OCI-LY3 (cell line): ENCODE results near the gene ZNF599.

Experiments
- EZH2phosphoT487 ChIP-seq: fragments of 200-600 bp; shearing (Covaris generic); IDR thresholded peaks from 2 replicates; pipeline ENCODE4 v1.6.1; 2018; ENCODE audit warnings: antibody characterized with exemption, mixed run types, low read depth
- TF ChIP-seq, protein P1 (sequence below): fragments of 200-600, 300-600 bp; sonication (generic); IDR thresholded peaks from 2 replicates; pipeline ENCODE4 v1.5.1; 2014; ENCODE audit warnings: antibody characterized with exemption, low read length, low read depth

GRCh38 chr19:34778342-34778741, 5.3 kb upstream of the ZNF599 start:
- TF ChIP-seq, protein P1, sequence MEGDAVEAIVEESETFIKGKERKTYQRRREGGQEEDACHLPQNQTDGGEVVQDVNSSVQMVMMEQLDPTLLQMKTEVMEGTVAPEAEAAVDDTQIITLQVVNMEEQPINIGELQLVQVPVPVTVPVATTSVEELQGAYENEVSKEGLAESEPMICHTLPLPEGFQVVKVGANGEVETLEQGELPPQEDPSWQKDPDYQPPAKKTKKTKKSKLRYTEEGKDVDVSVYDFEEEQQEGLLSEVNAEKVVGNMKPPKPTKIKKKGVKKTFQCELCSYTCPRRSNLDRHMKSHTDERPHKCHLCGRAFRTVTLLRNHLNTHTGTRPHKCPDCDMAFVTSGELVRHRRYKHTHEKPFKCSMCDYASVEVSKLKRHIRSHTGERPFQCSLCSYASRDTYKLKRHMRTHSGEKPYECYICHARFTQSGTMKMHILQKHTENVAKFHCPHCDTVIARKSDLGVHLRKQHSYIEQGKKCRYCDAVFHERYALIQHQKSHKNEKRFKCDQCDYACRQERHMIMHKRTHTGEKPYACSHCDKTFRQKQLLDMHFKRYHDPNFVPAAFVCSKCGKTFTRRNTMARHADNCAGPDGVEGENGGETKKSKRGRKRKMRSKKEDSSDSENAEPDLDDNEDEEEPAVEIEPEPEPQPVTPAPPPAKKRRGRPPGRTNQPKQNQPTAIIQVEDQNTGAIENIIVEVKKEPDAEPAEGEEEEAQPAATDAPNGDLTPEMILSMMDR, result no peak
- TF ChIP-seq EZH2phosphoT487, result no peak
